Urothelium cell line (cell line): Measurements from ENCODE around the gene CA12.

Experiments
- DNase-seq: peaks from one replicate; pipeline ENCODE4 v3.0.0; 2011; ENCODE audit warnings: low spot score, mixed read lengths
- FAIRE-seq: peaks from 2 replicates; lab custom pipeline; 2011; peaks lifted over from hg19 to GRCh38; lab: Jason Lieb, UNC

CA12 gene

DNA sequence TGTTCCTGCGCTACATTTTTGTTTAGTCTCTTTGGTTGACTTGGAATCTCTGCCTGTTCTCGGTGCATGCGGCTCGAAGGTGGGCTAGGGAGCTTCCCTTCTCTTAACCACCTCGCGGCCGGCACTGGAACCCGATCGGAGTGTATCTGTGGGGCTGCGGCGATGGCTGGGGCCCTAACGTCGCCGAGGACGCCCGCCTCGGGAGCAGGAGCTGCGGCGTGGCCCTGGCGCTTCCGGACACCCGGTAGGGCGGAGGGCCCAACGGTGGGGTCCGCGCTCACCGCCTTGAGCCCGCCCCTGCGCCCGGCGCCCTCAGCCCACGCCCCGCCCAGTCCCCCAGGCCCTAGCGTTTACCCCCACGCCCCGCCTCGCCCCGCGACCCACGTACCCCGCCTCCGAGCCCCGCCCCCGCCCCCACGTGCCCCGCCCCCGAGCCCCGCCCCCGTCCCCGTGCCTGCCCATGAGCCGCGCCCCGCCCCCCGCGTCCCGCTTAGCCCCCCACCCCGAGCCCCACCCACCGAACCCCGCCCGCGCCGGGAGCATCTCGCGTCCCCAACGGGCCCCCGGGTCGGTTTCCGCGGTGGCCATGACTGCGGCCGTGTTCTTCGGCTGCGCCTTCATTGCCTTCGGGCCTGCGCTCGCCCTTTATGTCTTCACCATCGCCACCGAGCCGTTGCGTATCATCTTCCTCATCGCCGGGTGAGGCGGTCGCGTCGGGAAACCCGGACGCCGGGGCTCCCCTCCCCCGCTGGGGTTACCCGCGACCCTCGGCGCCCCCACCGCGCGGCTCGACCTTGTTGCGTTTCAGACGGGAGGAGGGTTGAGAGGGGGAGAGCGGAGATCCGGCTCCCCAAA is 104.4 kb downstream of the CA12 start, which contains the start of gene APH1B:
TSS of gene APH1B (plus strand) at position 568 of the 855 bp plus-strand sequence. CDS start at position 587, 19 bp downstream.
- FAIRE-seq, result no peak
- DNase-seq, result peak; percentile 94

DNA sequence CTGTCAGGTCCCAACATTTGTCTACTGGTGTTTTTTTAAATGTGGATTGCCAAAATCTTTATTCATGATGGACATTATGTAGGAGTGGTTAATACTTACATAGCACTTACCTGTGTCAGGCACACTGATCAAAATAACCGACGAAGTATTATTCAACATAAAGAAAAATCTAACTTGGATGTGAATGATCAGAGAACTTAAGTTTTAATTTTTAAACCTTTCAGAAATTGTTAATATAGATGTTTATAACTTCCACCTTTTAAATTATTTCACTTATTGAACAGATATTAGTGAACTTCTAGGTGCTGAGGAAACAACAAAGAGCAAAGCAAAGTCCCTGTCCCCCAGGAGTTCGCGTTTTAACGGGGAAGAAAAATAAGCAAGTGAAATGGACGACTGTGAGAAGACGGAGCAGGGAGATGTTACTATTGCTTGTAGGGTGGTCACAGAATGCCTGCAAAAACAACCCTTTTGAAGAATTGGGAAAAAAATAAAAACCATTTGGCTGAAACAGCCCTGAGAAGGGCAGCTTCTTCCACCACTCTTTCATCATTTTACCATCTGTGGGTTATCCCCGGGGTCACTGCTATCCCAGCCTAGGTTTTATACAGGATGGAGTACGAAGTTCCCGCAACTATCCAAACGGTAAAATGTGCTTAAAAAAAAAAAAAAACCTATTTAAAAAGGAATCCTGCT is 105.2 kb downstream of the CA12 start:
- DNase-seq, result no peak
- no peak for FAIRE-seq

DNA sequence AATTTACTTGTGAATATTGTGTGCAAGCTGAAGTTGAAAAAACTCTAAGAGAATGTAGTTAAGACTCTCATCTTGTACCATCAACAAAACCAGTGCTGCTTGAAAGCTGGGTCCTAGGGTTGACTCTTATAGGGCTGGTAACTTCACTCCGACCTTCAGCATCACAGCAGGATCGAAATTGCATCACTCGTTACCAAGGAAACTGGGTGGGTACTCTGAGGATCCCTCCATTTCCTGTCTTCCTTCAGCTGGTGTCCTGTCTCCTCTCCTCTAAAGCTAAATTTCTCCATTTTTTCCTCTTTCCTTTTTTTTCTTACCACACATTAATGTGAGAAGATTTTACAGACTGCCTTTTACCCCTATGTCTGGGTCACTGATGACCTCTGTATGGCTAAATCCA is 107.2 kb downstream of the CA12 start:
- DNase-seq (no peak), FAIRE-seq (no peak)
